NCI-H510A (cell line): ENCODE results near the gene TET2.
A peak's percentile ranks its signal among the peaks of the same experiment; 100 is the strongest.

Experiments
- DNase-seq: peaks from one replicate; lab custom pipeline; 2025; lab: John Stamatoyannopoulos, UW

The TET2 gene

DNA sequence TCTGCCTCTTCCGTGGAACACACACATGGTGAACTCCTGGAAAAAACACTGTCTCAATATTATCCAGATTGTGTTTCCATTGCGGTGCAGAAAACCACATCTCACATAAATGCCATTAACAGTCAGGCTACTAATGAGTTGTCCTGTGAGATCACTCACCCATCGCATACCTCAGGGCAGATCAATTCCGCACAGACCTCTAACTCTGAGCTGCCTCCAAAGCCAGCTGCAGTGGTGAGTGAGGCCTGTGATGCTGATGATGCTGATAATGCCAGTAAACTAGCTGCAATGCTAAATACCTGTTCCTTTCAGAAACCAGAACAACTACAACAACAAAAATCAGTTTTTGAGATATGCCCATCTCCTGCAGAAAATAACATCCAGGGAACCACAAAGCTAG is 87.9 kb downstream of the TET2 start:
- no peak for DNase-seq

DNA sequence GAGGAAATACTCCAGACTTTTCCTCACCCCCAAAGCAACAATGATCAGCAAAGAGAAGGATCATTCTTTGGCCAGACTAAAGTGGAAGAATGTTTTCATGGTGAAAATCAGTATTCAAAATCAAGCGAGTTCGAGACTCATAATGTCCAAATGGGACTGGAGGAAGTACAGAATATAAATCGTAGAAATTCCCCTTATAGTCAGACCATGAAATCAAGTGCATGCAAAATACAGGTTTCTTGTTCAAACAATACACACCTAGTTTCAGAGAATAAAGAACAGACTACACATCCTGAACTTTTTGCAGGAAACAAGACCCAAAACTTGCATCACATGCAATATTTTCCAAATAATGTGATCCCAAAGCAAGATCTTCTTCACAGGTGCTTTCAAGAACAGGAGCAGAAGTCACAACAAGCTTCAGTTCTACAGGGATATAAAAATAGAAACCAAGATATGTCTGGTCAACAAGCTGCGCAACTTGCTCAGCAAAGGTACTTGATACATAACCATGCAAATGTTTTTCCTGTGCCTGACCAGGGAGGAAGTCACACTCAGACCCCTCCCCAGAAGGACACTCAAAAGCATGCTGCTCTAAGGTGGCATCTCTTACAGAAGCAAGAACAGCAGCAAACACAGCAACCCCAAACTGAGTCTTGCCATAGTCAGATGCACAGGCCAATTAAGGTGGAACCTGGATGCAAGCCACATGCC is 89.7 kb downstream of the TET2 start:
- no peak for DNase-seq

DNA sequence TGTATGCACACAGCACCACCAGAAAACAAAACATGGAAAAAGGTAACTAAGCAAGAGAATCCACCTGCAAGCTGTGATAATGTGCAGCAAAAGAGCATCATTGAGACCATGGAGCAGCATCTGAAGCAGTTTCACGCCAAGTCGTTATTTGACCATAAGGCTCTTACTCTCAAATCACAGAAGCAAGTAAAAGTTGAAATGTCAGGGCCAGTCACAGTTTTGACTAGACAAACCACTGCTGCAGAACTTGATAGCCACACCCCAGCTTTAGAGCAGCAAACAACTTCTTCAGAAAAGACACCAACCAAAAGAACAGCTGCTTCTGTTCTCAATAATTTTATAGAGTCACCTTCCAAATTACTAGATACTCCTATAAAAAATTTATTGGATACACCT is 90.2 kb downstream of the TET2 start:
- no peak for DNase-seq

DNA sequence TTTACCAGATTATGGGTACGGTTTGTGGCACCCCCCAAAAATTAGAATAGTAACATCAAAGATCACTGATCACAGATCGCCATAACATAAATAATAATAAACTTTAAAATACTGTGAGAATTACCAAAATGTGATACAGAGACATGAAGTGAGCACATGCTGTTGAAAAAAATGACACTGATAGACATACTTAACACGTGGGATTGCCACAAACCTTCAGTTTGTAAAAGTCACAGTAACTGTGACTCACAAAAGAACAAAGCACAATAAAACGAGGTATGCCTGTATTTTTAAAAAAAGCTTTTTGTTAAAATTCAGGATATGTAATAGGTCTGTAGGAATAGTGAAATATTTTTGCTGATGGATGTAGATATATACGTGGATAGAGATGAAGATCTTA is 93.4 kb downstream of the TET2 start:
- DNase-seq: no peak

DNA sequence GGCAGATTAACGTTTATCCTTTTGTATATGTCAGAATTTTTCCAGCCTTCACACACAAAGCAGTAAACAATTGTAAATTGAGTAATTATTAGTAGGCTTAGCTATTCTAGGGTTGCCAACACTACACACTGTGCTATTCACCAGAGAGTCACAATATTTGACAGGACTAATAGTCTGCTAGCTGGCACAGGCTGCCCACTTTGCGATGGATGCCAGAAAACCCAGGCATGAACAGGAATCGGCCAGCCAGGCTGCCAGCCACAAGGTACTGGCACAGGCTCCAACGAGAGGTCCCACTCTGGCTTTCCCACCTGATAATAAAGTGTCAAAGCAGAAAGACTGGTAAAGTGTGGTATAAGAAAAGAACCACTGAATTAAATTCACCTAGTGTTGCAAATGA is 94.8 kb downstream of the TET2 start:
- DNase-seq: no peak

DNA sequence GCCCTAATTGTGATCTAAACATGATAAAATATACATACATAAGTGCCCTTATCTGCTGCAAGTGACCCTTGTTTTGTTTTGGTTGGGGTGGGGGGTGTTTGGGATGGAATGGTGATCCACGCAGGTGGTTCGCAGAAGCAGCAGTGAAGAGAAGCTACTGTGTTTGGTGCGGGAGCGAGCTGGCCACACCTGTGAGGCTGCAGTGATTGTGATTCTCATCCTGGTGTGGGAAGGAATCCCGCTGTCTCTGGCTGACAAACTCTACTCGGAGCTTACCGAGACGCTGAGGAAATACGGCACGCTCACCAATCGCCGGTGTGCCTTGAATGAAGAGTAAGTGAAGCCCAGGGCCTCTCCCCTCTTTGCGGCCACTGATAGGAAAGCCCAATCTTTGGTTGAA is 96.8 kb downstream of the TET2 start:
- DNase-seq: no peak

DNA sequence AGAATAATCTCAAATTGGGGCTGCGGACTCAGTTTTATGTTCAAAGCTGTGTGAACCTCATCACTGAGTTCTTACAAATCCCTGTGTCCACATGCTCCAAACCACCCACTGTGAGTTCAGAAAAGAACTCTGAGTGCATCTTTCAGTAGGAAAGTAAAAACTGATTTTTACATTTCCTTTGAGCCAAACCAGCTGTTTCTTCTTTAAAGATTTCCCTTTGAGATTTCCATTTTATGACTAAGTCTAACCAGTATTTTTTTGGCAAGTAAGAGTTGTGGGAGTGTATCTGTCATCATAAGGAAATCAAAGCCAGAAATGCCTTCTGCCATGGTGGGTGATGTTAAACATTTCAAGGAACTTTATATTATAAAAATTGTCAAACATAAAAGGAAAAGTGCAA is 100.0 kb downstream of the TET2 start:
- DNase-seq: no peak

DNA sequence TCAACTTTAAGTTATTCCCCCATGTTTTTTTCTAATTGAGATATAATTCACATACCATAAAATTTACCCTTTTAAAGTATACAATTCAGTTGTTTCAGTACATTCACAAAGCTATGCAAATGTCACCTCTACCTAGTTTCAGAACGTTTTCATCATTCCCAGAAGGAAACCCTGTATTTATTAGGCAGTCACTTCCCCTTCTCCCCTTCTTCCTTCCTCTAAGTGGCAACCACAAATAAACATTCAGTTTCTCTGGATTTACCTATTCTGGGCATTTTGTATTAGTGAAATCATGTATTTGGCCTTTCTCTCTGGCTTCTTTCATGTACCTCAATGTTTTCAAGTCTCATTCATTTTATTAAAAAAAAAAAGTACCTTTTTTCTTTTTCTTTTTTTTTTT is 101.9 kb downstream of the TET2 start:
- DNase-seq: no peak

DNA sequence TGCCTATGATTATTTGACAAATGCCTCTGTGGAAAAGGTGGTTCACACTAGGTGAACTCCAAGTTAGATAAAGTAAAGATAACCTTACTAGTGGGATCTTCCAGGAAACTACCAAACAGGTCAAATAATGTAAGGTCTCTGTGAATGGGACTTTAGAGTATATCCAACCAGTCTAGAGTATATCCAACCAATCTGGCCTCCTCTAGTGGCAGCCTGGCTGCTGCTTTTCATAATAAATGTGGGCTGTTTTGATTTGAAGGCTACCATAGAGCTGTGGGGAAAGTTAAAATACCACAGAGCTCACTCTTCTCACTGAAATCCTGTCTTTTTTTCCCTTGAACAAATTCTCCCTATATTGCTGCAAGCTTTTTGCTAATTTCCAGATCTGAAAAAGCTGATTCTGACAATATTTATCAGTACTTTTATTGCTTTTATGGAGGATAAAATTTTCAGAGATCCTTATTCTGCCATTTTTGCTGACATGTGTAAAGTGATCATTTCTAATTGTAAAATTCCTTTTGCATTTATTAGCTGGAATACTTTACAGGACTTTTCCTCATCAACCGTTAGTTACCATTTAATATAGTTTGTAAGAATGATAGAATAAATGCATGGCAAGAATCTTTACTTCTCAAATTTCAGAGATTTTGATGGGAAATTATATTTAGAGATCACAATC is 111.3 kb downstream of the TET2 start:
- no peak for DNase-seq

DNA sequence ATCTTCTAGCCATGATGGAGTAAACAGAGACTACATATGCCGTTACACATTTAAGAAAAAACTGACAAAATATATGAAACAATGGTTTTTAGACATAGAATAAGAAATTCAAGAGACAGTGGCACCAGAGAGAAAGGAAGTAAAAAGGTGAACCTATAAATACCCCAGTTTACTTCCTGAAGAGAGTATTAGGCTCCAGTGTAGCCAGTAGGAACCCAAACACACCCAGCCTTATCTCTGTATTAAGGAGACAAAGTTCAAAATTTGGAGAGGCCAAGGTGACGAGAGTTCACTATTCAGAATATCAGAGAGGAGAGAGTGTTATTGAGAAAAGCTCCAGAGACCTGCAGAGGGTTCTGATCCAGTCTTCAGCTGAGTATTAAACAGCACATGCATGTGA is 119.0 kb downstream of the TET2 start:
- no peak for DNase-seq

DNA sequence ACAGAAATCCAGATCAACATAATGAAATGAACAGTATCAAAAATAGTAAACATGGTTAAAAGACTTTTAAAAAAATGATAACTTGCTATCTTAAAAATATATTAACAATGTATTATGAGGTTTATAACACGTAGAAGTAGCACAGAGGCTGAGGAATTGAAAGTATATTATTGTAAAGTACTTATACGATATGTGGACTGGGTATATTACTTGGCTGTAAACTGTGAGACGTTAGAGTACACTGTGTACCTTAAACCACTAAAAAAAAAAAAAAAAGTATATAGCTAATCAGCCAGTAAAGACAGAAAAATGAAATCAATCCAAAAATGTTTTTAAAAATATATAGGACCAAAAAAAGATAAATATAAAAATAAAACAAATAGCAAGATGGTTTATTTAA is 120.6 kb downstream of the TET2 start:
- no peak for DNase-seq

DNA sequence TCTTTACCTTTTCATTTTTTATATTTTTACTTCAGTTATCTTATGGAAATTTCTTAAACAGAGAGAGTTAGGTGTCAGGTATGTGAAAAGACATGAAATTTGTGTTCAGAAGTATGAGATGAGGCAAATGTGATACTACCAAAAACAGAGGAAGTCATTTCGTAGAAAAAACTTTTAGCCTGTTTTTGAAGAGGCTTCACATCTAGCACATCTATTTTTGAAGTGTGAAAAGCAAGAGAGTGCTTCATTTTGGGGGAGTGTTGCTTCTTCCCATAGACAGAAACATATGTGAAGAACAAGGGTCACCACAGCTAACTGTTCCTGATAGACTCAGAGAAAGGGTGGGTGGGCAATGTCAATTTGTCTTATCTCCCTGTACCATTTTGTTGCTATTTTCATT is 125.3 kb downstream of the TET2 start:
- DNase-seq: no peak

DNA sequence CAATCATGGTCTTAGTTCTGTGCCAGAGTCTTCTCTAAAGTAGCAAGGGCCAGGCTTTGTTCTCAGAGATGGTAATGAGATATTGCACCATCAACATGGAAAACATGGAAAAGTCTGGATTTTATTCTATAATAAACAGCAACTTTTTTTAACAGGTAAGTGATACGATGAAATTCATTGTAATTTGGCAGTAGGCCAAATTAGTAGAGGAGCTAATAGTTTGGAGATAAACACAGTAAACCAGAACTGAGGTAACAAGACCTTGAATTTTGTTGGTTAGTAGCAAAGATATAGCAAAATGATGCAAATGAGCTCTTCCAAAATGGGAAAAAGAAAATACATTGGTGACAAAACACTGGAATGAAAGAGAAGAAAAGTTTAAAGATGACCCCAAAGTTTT is 126.6 kb downstream of the TET2 start:
- no peak for DNase-seq

DNA sequence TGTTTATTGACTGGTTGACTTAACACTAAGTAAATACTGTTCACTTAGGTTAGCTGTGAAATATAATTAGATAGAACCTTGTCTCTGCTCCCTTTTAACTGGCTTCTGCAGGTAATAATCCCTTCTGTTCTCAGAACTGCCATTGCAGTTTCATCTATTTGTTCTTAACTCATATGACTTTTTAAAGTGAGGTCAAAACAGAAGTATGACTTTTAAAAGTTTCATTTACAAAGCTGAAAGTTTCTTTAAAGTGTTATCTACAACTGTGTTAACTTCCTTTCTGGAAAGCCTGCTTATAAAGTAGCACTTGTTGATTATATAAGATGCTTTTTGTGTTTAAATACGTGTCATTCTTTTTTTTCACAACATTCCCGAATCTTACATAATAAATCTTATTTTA is 127.4 kb downstream of the TET2 start:
- DNase-seq: no peak

DNA sequence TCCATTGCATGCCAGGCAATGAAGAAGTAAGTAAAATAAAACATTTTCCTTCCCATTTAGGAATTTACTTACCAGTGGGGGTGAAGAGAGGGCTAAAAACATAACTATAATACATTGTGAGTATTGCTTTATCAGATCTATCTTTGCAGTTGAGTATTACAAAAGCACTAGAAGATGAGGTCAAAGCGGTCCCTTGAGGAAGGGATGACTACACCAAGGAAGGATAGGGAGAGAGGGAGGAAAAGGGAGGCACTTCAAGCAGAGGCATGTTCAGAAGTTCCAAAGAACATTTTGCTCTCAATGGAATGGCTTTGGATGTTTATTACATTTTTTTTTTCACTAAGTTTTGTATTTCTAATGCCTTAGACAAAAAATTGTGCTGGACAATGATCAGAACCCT is 127.8 kb downstream of the TET2 start:
- no peak for DNase-seq

DNA sequence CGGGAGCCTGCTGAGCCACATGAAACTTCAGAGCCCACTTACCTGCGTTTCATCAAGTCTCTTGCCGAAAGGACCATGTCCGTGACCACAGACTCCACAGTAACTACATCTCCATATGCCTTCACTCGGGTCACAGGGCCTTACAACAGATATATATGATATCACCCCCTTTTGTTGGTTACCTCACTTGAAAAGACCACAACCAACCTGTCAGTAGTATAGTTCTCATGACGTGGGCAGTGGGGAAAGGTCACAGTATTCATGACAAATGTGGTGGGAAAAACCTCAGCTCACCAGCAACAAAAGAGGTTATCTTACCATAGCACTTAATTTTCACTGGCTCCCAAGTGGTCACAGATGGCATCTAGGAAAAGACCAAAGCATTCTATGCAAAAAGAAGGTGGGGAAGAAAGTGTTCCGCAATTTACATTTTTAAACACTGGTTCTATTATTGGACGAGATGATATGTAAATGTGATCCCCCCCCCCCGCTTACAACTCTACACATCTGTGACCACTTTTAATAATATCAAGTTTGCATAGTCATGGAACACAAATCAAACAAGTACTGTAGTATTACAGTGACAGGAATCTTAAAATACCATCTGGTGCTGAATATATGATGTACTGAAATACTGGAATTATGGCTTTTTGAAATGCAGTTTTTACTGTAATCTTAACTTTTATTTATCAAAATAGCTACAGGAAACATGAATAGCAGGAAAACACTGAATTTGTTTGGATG is 129.9 kb downstream of the TET2 start:
- no peak for DNase-seq

DNA sequence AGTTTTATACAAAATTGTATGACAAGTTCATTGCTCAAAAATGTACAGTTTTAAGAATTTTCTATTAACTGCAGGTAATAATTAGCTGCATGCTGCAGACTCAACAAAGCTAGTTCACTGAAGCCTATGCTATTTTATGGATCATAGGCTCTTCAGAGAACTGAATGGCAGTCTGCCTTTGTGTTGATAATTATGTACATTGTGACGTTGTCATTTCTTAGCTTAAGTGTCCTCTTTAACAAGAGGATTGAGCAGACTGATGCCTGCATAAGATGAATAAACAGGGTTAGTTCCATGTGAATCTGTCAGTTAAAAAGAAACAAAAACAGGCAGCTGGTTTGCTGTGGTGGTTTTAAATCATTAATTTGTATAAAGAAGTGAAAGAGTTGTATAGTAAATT is 131.0 kb downstream of the TET2 start:
- DNase-seq: peak; percentile 38

DNA sequence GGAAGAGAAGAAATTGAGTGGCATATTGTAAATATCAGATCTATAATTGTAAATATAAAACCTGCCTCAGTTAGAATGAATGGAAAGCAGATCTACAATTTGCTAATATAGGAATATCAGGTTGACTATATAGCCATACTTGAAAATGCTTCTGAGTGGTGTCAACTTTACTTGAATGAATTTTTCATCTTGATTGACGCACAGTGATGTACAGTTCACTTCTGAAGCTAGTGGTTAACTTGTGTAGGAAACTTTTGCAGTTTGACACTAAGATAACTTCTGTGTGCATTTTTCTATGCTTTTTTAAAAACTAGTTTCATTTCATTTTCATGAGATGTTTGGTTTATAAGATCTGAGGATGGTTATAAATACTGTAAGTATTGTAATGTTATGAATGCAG is 132.6 kb downstream of the TET2 start:
- no peak for DNase-seq

DNA sequence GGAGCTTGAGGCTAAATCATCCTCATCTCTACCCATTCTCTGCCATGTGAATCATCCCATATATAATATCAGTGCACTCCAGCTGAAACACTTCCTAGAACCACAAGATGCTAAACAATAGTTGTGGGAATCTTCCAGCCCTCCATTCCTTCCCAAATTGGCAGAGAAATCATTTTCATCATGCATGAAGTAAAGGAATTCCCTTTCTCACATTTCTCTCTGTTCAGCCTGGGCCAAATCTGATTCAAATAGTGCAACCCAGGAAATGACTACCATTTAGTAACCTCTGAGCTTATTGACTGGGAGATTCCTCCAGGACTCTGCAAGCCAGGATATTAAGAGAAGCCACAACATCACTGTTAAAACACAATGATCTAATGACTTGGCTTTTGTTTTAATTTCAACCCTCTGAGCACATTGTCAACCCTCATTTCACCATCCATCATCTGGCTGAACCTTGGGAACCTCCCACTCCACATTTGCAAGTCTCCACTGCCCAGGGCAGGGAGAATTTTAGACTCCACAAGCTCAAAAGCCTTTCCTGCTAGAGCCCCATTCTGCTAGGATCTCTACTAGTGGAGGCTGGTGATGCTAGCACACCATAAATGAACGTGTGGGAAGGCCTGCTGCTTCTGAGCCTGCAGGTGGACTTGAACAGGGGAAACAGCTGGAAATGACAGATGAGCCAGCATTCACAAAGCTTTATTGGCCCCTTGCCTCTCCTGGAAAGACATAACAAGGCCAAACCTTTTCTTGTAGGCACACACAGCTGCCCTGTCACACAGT is 133.9 kb downstream of the TET2 start:
- no peak for DNase-seq

DNA sequence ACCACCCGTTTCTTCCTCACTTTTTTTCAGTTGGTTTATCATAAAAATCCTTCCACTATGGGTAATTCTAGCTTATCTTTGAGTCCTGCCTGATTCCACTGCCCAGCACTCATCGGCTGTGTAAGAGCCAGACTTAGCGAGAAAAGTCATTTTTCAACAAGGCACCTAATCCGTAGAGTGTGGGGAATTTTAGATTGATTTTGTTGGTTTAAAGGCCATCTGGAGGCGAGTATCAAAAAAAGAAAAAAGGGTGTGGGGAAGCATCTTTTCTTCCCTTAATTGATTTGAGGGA is 134.4 kb downstream of the TET2 start:
- DNase-seq: no peak

DNA sequence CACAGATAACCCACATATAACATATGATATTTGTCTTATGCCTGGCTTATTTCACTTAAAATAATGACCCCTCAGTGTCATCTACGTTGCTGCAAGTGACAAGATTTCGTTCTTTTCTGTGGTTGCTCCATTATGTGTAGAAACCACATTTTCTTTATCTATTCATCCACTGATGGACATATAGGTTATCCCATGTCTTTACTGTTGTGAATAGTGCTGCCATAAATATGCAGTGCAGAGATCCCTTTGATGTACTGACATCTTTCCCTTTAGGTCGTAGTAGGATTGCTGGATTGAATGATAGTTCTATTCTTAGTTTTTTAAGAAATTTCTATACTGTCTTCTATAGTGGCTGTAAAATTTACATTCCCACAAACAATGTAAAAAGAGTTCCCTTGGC is 135.8 kb downstream of the TET2 start:
- no peak for DNase-seq

DNA sequence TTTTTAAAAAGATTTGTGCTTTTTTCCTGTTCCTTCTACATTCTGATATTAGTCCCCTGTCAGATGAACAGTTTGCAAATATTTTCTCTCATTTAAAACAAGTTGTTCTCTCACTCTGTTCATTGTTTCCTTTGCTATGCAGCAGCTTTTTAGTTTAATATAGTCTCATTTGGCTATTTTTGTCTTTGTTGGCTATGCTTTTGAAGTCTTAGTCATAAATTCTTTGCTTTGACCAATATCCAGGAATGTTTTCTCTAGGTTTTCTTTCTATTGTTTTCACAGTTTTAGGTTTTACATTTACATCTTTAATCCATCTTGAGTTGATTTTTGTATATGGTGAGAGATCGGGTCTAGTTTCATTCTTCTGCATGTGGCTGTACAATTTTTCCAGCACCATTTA is 136.8 kb downstream of the TET2 start:
- no peak for DNase-seq

DNA sequence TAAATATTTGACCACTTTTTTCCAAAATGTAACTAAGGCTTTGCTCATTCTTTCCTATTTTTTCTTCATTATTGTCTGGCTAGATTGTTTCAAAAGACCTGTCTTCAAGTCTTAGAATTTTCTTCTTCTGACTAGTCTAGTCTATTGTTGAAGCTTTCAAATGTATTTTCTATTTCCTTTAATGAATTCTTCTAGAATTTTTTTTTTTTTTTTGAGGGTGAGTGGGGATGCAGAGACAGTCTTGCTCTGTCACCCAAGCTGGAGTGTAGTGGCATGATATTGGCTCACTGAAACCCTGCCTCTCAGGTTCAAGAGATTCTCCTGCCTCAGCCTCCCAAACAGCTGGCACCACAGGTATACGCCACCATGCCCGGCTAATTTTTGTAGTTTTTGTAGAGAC is 141.4 kb downstream of the TET2 start:
- DNase-seq: no peak
